HepG2 (cell line): ENCODE data around the gene QKI. TPM values are rescaled to one million over a fixed set of nuclear protein-coding genes. Genes with fewer than 3 reads are reported as not detected.

Experiments
- BCL6 ChIP-seq: IDR thresholded peaks from 2 replicates; pipeline ENCODE4 v1.6.1; 2016; ENCODE audit warnings: missing genetic modification reagents, missing compliant biosample characterization
- BORCS8-MEF2B ChIP-seq: sonication (generic); formaldehyde crosslinking; IDR thresholded peaks from 2 replicates; pipeline ENCODE4 v1.8.0; 2022; ENCODE audit warnings: mild to moderate bottlenecking, missing genetic modification reagents
- DMAP1 ChIP-seq: IDR thresholded peaks from 2 replicates; pipeline ENCODE4 v1.6.1; 2016
- ERF ChIP-seq: IDR thresholded peaks from 2 replicates; pipeline ENCODE4 v1.6.1; 2018; ENCODE audit warnings: missing biosample characterization, missing genetic modification reagents
- NBN ChIP-seq: fragments of 450-650 bp; conservative IDR thresholded peaks from 2 replicates; pipeline ENCODE4 v1.6.1; 2017
- NFKB2 ChIP-seq: sonication (generic); formaldehyde crosslinking; IDR thresholded peaks from 2 replicates; pipeline ENCODE4 v1.4.0; 2020; ENCODE audit warnings: missing genetic modification reagents, borderline replicate concordance
- POLR2G ChIP-seq: fragments of 200-400 bp; formaldehyde crosslinking; IDR thresholded peaks from 2 replicates; pipeline ENCODE4 v1.6.1; 2018; ENCODE audit warnings: mild to moderate bottlenecking, low read depth, low read length, moderate library complexity
- SP140L ChIP-seq: sonication (generic); formaldehyde crosslinking; IDR thresholded peaks from 2 replicates; pipeline ENCODE4 v1.4.0; 2020; ENCODE audit warnings: missing genetic modification reagents, borderline replicate concordance
- SP2 ChIP-seq: sonication (generic); formaldehyde crosslinking; IDR thresholded peaks from 2 replicates; pipeline ENCODE4 v1.5.1; 2020; ENCODE audit warnings: mild to moderate bottlenecking, missing genetic modification reagents
- ZKSCAN8 ChIP-seq: IDR thresholded peaks from 2 replicates; pipeline ENCODE4 v1.6.1; 2016; ENCODE audit warnings: borderline replicate concordance, missing genetic modification reagents, missing compliant biosample characterization
- ZMAT3 ChIP-seq: sonication (generic); formaldehyde crosslinking; conservative IDR thresholded peaks from 2 replicates; pipeline ENCODE4 v1.7.0; 2021; ENCODE audit warnings: missing genetic modification reagents
- ZNF12 ChIP-seq: sonication (generic); formaldehyde crosslinking; IDR thresholded peaks from 2 replicates; pipeline ENCODE4 v1.5.0; 2020; ENCODE audit warnings: missing genetic modification reagents
- ZNF205 ChIP-seq: IDR thresholded peaks from 2 replicates; pipeline ENCODE4 v1.6.1; 2018; ENCODE audit warnings: missing biosample characterization, missing genetic modification reagents
- ZNF362 ChIP-seq: sonication (generic); formaldehyde crosslinking; IDR thresholded peaks from 2 replicates; pipeline ENCODE4 v1.4.0; 2020; ENCODE audit warnings: missing genetic modification reagents, mild to moderate bottlenecking, borderline replicate concordance
- ZNF747 ChIP-seq: sonication (generic); formaldehyde crosslinking; IDR thresholded peaks from 2 replicates; pipeline ENCODE4 v1.8.1; 2023; ENCODE audit warnings: missing genetic modification reagents, mild to moderate bottlenecking, borderline replicate concordance
- ZNF780A ChIP-seq: sonication (generic); formaldehyde crosslinking; IDR thresholded peaks from 2 replicates; pipeline ENCODE4 v1.8.0; 2022; ENCODE audit warnings: mild to moderate bottlenecking, missing genetic modification reagents, moderate library complexity
- polyA plus RNA-seq, 8 experiments: library from polyadenylated mRNA; depleted of rRNA in 3 of 8; stranded (reverse) in 7 of 8; unstranded in 1 of 8; fragments of >200 nt; fragmentation: Illumina TruSeq in 4 of 8; extraction: Trizol in 4 of 8; gene quantifications; 2 replicates each; pipeline versions ENCODE4 v1.2.1 to v1.2.3, GENCODE V29; 2011 to 2016; ENCODE audit warnings: low read depth in 4 of 8, missing spikeins in 1 of 8, mixed read lengths in 1 of 8; ENCODE audit not compliant: insufficient read depth in 1 of 8
- total RNA-seq, 5 experiments: library from RNA; depleted of rRNA; stranded (reverse); fragments of >200 nt; fragmentation: Illumina TruSeq; extraction: Trizol; gene quantifications; 2 replicates each; pipeline ENCODE4 v1.2.3, GENCODE V29; 2016; ENCODE audit warnings: low read depth in 1 of 5
- TF ChIP-seq, protein P1 (sequence below), 2 experiments: sonication (generic) in 1 of 2; formaldehyde crosslinking in 1 of 2; IDR thresholded peaks; 2 replicates each; pipeline versions ENCODE4 v1.4.0 to v1.6.1; 2018 to 2020; ENCODE audit warnings: missing genetic modification reagents in 2 of 2, borderline replicate concordance in 1 of 2, low read depth in 1 of 2, mild to moderate bottlenecking in 1 of 2, missing biosample characterization in 1 of 2
- TF ChIP-seq, protein P2 (sequence below): sonication (generic); formaldehyde crosslinking; IDR thresholded peaks from 2 replicates; pipeline ENCODE4 v1.5.0; 2020; ENCODE audit warnings: mild to moderate bottlenecking, missing genetic modification reagents, moderate library complexity
- TF ChIP-seq, protein P3 (sequence below): sonication (generic); formaldehyde crosslinking; IDR thresholded peaks from 2 replicates; pipeline ENCODE4 v1.4.0; 2020; ENCODE audit warnings: mild to moderate bottlenecking, missing genetic modification reagents
- TF ChIP-seq, protein P4 (sequence below): sonication (generic); formaldehyde crosslinking; IDR thresholded peaks from 2 replicates; pipeline ENCODE4 v1.4.0; 2020; ENCODE audit warnings: missing genetic modification reagents

Gene QKI
- total and polyA plus RNA-seq, 2 of the 13 experiments (the other 11 are each of a cell fraction or from before 2014, with no cell fraction given) = 136 to 137 TPM

DNA sequence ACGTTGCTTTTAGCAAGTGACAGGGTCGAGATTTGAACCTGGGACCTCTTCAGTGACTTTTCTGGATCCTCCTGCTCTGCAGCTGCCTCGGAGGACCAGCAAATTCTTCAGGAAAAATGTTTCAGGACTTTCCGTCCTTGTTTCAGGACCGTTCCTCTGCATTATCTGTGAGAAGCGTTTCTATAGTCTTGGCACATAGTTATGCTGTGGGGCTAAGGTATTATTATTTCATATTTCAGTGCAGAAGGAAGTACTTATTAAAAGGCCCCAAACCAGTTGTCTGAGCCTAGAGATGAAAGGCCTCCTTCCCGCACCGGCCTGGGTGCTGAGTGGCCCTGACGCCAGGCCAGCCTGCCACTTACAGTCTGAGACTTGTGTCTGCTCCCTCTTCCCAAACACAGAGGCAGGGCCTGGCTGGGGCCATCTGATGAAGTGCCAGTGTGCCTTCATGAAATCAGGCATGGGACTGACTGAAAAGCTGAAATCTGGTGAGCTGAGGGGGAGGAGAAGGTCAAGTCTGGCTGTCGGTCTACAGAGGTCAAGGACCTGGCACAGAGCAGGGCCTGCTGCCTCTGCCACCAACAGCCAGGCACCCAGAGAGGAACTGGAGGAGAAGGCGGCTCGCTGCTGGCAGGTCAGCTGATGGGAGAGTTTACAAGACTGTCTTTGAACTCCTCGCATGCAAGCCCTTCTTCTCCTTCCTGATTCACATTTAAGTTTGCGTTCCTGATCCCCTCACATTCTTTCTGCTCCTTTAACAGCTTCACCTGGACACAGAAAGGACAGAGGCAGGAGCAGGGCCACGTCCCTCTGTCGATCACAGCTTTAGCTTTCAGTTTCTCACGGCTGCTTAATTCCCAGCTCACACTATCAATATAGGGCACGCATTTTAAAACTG lies 8.9 kb upstream of the QKI start (continued):
- TF ChIP-seq, protein P1, sequence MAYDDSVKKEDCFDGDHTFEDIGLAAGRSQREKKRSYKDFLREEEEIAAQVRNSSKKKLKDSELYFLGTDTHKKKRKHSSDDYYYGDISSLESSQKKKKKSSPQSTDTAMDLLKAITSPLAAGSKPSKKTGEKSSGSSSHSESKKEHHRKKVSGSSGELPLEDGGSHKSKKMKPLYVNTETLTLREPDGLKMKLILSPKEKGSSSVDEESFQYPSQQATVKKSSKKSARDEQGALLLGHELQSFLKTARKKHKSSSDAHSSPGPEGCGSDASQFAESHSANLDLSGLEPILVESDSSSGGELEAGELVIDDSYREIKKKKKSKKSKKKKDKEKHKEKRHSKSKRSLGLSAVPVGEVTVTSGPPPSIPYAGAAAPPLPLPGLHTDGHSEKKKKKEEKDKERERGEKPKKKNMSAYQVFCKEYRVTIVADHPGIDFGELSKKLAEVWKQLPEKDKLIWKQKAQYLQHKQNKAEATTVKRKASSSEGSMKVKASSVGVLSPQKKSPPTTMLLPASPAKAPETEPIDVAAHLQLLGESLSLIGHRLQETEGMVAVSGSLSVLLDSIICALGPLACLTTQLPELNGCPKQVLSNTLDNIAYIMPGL (CRISPR knock-in tag; IDR thresholded peaks at IDR 0.05; ENCODE audit: borderline replicate concordance in 1 of 2, low read depth in 1 of 2) = peak; percentile 55 to 63; a peak in 2 of 4 replicates
- TF ChIP-seq ZMAT3 = no peak
- no peak for TF ChIP-seq ZNF12 (CRISPR knock-in tag)
- TF ChIP-seq, protein P2, sequence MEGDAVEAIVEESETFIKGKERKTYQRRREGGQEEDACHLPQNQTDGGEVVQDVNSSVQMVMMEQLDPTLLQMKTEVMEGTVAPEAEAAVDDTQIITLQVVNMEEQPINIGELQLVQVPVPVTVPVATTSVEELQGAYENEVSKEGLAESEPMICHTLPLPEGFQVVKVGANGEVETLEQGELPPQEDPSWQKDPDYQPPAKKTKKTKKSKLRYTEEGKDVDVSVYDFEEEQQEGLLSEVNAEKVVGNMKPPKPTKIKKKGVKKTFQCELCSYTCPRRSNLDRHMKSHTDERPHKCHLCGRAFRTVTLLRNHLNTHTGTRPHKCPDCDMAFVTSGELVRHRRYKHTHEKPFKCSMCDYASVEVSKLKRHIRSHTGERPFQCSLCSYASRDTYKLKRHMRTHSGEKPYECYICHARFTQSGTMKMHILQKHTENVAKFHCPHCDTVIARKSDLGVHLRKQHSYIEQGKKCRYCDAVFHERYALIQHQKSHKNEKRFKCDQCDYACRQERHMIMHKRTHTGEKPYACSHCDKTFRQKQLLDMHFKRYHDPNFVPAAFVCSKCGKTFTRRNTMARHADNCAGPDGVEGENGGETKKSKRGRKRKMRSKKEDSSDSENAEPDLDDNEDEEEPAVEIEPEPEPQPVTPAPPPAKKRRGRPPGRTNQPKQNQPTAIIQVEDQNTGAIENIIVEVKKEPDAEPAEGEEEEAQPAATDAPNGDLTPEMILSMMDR (CRISPR knock-in tag) = 0 out of 2 replicates have a peak, but pooled peaks have one; percentile 9
- TF ChIP-seq SP2 = no peak
- peak; percentile 23; the same call in 1 of the 2 replicates for TF ChIP-seq ZNF362 (CRISPR knock-in tag)
- peak; percentile 74; the same call in 1 of the 2 replicates for TF ChIP-seq ZNF205 (CRISPR knock-in tag)
- peak; percentile 83; the same call in 1 of the 2 replicates for TF ChIP-seq NFKB2
- TF ChIP-seq ZNF780A (CRISPR knock-in tag) = no peak
- peak; percentile 64; the same call in 1 of the 2 replicates for TF ChIP-seq ERF
- TF ChIP-seq SP140L = no peak
- TF ChIP-seq, protein P3, sequence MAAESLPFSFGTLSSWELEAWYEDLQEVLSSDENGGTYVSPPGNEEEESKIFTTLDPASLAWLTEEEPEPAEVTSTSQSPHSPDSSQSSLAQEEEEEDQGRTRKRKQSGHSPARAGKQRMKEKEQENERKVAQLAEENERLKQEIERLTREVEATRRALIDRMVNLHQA = no peak
- TF ChIP-seq BORCS8-MEF2B = 0 out of 2 replicates have a peak, but pooled peaks have one; percentile 87
- peak; percentile 35; the same call in 1 of the 2 replicates for TF ChIP-seq DMAP1 (CRISPR knock-in tag)
- peak; percentile 51; the same call in 1 of the 2 replicates for TF ChIP-seq POLR2G
- peak; percentile 80 for TF ChIP-seq BCL6 (CRISPR knock-in tag)
- TF ChIP-seq, protein P4, sequence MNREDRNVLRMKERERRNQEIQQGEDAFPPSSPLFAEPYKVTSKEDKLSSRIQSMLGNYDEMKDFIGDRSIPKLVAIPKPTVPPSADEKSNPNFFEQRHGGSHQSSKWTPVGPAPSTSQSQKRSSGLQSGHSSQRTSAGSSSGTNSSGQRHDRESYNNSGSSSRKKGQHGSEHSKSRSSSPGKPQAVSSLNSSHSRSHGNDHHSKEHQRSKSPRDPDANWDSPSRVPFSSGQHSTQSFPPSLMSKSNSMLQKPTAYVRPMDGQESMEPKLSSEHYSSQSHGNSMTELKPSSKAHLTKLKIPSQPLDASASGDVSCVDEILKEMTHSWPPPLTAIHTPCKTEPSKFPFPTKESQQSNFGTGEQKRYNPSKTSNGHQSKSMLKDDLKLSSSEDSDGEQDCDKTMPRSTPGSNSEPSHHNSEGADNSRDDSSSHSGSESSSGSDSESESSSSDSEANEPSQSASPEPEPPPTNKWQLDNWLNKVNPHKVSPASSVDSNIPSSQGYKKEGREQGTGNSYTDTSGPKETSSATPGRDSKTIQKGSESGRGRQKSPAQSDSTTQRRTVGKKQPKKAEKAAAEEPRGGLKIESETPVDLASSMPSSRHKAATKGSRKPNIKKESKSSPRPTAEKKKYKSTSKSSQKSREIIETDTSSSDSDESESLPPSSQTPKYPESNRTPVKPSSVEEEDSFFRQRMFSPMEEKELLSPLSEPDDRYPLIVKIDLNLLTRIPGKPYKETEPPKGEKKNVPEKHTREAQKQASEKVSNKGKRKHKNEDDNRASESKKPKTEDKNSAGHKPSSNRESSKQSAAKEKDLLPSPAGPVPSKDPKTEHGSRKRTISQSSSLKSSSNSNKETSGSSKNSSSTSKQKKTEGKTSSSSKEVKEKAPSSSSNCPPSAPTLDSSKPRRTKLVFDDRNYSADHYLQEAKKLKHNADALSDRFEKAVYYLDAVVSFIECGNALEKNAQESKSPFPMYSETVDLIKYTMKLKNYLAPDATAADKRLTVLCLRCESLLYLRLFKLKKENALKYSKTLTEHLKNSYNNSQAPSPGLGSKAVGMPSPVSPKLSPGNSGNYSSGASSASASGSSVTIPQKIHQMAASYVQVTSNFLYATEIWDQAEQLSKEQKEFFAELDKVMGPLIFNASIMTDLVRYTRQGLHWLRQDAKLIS (CRISPR knock-in tag) = no peak
- TF ChIP-seq ZNF747 (CRISPR knock-in tag) = no peak
- no peak for TF ChIP-seq ZKSCAN8
- no peak for TF ChIP-seq NBN
